ENCODE data around the gene SMARCC2. TPM values are rescaled to one million over a fixed set of nuclear protein-coding genes. Genes with fewer than 3 reads are reported as not detected.
A peak's percentile ranks its signal among the peaks of the same experiment; 100 is the strongest.
"Not testable (repeated sequence)": the region's sequence is repeated elsewhere in the genome, so short reads cannot be mapped to it uniquely, and the experiment has no call there.

Gene SMARCC2
- total and polyA plus RNA-seq, 2 of the 13 experiments (the other 11 are each of a cell fraction or from before 2014, with no cell fraction given): 21.3 to 24.1 TPM

- H3K79me2 ChIP-seq (ENCODE audit: insufficient read depth, low read length); FAIRE-seq; H3K27ac ChIP-seq (ENCODE audit: extremely low read length, insufficient read depth, low read length); H3K9ac ChIP-seq (ENCODE audit: insufficient read depth, low read depth, low read length); H4K20me1 ChIP-seq (ENCODE audit: insufficient read depth, low read length); H3K27me3 ChIP-seq (ENCODE audit: control insufficient read depth in 1 of 2, insufficient read depth in 2 of 2, low read length in 2 of 2); intact Hi-C loops (cut with micrococcal nuclease; ENCODE audit: unreplicated experiment); H3K4me1 ChIP-seq (ENCODE audit: insufficient read depth, low read length); H3K4me3 ChIP-seq (replicated peaks in 1 of 3; ENCODE audit: insufficient read depth in 1 of 3, low read depth in 2 of 3, low read length in 3 of 3); ATAC-seq; H2AFZ ChIP-seq (ENCODE audit: low read length); H3K4me2 ChIP-seq (ENCODE audit: low read depth, low read length); BruUV-seq (replicated peaks); DNase-seq (ENCODE audit: low spot score); H3K36me3 ChIP-seq (replicated peaks in 1 of 2; ENCODE audit: control insufficient read depth in 1 of 2, insufficient read depth in 2 of 2, low read length in 2 of 2); CTCF ChIA-PET (ENCODE audit: low intra/inter-chr PET ratio, low total read pairs); H3K9me3 ChIP-seq (ENCODE audit: low read length): not testable (repeated sequence)
- 73% methylated on average over 11 of the region's 11 CpGs for WGBS (ENCODE audit: low lambda C conversion rate)
- in situ Hi-C loops (cut with HindIII; ENCODE audit: extremely low pct_ligation_motif_present, low pct_unique_long_range_greater_than_20kb): loop anchor here (10.0 kb wide), 1 partner anchor 268 kb away; the partner anchor contains the start of gene SPRYD4
- POLR2A ChIA-PET: interaction anchor here (1.5 kb wide), 1 partner anchor 9 kb away, joined by 3 read pairs; no protein-coding TSS in a partner anchor
These were observed 7.7 kb upstream of the SMARCC2 start for GRCh38 chr12:56196818-56197550.

GRCh38 chr12:56193025-56193578 is 3.8 kb upstream of the SMARCC2 start:
- no peak overlapping the region for H3K27ac ChIP-seq (ENCODE audit: extremely low read length, insufficient read depth, low read length)
- no peak overlapping the region; a peak in 1 of 6 replicates for H3K4me3 ChIP-seq (replicated peaks in 1 of 3; ENCODE audit: insufficient read depth in 1 of 3, low read depth in 2 of 3, low read length in 3 of 3)
- no peaks in the 10 kb centered on the region for H3K9me3 ChIP-seq (ENCODE audit: low read length)
- FAIRE-seq (peak; percentile 72), ATAC-seq (no peak), DNase-seq (ENCODE audit: low spot score) (peak; percentile 84)
- no peaks in the 10 kb centered on the region; a peak in 1 of 5 replicates for H3K27me3 ChIP-seq (ENCODE audit: control insufficient read depth in 1 of 2, insufficient read depth in 2 of 2, low read length in 2 of 2)
- ChIA-PET CTCF (ENCODE audit: low intra/inter-chr PET ratio, low total read pairs) (interaction anchor here (0.7 to 1.0 kb wide), 3 partner anchors 29 to 64 kb away, joined by 3 to 6 read pairs (median 4); partner anchors contain the start of genes ANKRD52, NABP2 and RNF41), POLR2A (interaction anchor here (0.9 kb wide), 1 partner anchor 28 kb away, joined by 3 read pairs; the partner anchor contains the start of gene RNF41)
- in situ Hi-C loops (cut with HindIII; ENCODE audit: extremely low pct_ligation_motif_present, low pct_unique_long_range_greater_than_20kb): loop anchor here (5.0 to 10.0 kb wide), 2 partner anchors 64 to 272 kb away; partner anchors contain the start of genes ANKRD52 and SPRYD4
- 6% methylated on average over 1 of the region's 1 CpG for WGBS (ENCODE audit: low lambda C conversion rate)
- H3K36me3 ChIP-seq (replicated peaks in 1 of 2; ENCODE audit: control insufficient read depth in 1 of 2, insufficient read depth in 2 of 2, low read length in 2 of 2): no peaks in the 10 kb centered on the region
- H3K4me1 ChIP-seq (ENCODE audit: insufficient read depth, low read length): peaks cover 22% of the 10 kb centered on the region
- no TSS peak for BruUV-seq (replicated peaks)
- no peaks in the 10 kb centered on the region for H4K20me1 ChIP-seq (ENCODE audit: insufficient read depth, low read length)
- H3K79me2 ChIP-seq (ENCODE audit: insufficient read depth, low read length): peaks cover 8% of the 10 kb centered on the region
- no peak overlapping the region for H3K9ac ChIP-seq (ENCODE audit: insufficient read depth, low read depth, low read length)
- intact Hi-C loops (cut with micrococcal nuclease; ENCODE audit: unreplicated experiment): loop anchor here (1.0 to 5.0 kb wide), 5 partner anchors 31 to 269 kb away; partner anchors contain the start of genes ANKRD52, COQ10A, MYL6 and NABP2
- H2AFZ ChIP-seq (ENCODE audit: low read length): no peak overlapping the region
- peak overlapping the region; percentile 19; the same call in 1 of the 2 replicates for H3K4me2 ChIP-seq (ENCODE audit: low read depth, low read length)
- TF ChIP-seq CTCF (CRISPR knock-in tag; IDR thresholded peaks at IDR 0.05): peak; percentile 85
- peak; percentile 24; the same call in 1 of the 2 replicates for TF ChIP-seq MEF2D (CRISPR knock-in tag; IDR thresholded peaks at IDR 0.05)
- no peak for TF ChIP-seq GABPA (IDR thresholded peaks at IDR 0.05; ENCODE audit: low read depth, low read length)
- peak; percentile 25; the same call in 1 of the 2 replicates for TF ChIP-seq GABPA (CRISPR knock-in tag; IDR thresholded peaks at IDR 0.05; ENCODE audit: low read depth)
- no peak for TF ChIP-seq ZFP36L1 (CRISPR knock-in tag; IDR thresholded peaks at IDR 0.05)
- TF ChIP-seq ZGPAT (CRISPR knock-in tag; IDR thresholded peaks at IDR 0.05): no peak
- TF ChIP-seq MYNN (CRISPR knock-in tag; IDR thresholded peaks at IDR 0.05; ENCODE audit: low read depth): no peak
- peak; percentile 56; the same call in 1 of the 2 replicates for TF ChIP-seq EHMT2 (IDR thresholded peaks at IDR 0.05; ENCODE audit: borderline replicate concordance, low read depth, low read length)
- no peak for TF ChIP-seq KLF16 (CRISPR knock-in tag; IDR thresholded peaks at IDR 0.05)
- 0 out of 2 replicates have a peak, but pooled peaks have one; percentile 24 for TF ChIP-seq WIZ (CRISPR knock-in tag; IDR thresholded peaks at IDR 0.05)
- TF ChIP-seq MAFG (CRISPR knock-in tag; IDR thresholded peaks at IDR 0.05): no peak
- peak; percentile 88 for TF ChIP-seq STAG1 (CRISPR knock-in tag; IDR thresholded peaks at IDR 0.05)
- TF ChIP-seq HDAC1 (CRISPR knock-in tag; IDR thresholded peaks at IDR 0.05): no peak
